ENCODE data around the gene HBP1.
A peak's percentile ranks its signal among the peaks of the same experiment; 100 is the strongest.

HBP1 gene

DNA sequence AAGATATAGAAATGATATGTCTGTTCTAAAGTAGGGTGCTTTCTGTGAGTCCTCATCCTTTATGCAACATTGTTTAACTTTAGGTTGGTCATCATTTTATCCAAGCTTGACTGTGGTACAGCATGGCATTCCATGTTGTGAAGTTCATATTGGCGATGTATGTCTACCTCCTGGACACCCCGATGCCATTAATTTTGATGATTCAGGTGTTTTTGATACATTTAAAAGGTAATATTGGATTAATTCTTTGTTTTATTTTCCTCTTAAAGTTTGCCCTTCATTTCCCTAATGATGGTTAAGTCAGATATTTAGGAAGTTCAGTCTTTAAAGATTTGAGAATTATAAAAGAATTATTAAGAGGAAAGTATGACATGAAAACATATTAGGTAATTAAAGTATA, 21.3 kb downstream of the HBP1 start:
- DNase-seq (ENCODE audit: low read depth, low spot score): no peak
- in situ Hi-C loops (cut with HindIII; ENCODE audit: low sequenced_read_pairs): no loop called here
- H3K4me3 ChIP-seq (ENCODE audit: low read depth, low read length): no peak overlapping the region
- TF ChIP-seq, protein P1, sequence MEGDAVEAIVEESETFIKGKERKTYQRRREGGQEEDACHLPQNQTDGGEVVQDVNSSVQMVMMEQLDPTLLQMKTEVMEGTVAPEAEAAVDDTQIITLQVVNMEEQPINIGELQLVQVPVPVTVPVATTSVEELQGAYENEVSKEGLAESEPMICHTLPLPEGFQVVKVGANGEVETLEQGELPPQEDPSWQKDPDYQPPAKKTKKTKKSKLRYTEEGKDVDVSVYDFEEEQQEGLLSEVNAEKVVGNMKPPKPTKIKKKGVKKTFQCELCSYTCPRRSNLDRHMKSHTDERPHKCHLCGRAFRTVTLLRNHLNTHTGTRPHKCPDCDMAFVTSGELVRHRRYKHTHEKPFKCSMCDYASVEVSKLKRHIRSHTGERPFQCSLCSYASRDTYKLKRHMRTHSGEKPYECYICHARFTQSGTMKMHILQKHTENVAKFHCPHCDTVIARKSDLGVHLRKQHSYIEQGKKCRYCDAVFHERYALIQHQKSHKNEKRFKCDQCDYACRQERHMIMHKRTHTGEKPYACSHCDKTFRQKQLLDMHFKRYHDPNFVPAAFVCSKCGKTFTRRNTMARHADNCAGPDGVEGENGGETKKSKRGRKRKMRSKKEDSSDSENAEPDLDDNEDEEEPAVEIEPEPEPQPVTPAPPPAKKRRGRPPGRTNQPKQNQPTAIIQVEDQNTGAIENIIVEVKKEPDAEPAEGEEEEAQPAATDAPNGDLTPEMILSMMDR (IDR thresholded peaks at IDR 0.05; ENCODE audit: low read depth, low read length): no peak

DNA sequence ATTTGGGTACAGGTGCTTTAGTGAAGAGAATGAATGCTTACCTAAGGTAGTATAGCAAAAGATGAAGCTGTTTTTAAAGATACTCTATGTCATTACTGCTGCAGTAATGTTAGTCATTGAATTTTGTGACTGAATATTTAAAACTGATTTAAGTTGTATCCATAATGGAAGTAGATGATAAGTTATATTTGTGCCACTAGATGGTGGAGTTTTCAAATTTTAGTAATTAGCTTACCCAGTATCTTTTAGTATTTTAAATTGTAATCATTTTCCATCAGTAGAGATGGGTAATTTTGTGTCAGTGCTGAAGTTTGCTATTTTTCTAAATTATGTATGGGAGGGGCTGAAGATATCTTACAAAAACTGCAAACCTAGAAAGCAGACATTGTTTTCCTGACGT, 25.2 kb downstream of the HBP1 start:
- in situ Hi-C loops (cut with HindIII; ENCODE audit: low sequenced_read_pairs): no loop called here
- no peak for DNase-seq (ENCODE audit: low read depth, low spot score)
- TF ChIP-seq, protein P1 (IDR thresholded peaks at IDR 0.05; ENCODE audit: low read depth, low read length): no peak
- H3K4me3 ChIP-seq (ENCODE audit: low read depth, low read length): no peak overlapping the region

DNA sequence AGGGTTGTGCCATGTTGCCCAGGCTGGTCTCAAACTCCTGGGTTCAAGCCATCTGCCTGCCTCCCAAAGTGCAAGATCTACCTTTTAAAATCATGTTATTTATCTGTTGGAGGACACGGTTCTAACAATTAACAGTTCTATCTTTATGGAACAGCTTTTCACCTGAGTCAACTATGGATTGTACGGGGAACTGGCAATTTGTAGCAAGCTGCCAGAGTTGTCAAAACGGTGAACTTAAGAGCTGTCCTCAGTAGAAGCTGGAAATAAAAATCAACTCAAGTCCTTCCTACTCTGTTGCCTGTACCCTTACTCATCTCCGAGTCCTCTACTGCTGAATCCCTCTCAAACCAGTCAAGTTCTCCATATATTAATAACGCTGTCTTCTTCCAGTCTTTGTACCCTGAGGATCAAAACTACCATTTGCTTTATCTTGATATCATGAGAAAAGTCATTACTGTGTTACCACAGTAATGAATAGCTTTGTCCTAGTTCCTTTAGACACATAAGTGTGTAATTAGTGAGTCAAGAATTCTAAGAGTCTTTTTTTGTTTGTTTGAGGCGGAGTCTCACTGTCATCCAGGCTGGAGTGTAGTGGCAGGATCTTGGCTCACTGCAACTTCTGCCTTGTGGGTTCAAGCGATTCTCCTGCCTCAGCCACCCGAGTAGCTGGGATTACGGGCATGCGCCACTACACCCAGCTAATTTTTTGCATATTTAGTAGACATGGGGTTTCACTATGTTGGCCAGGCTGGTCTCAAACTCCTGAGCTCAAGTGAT, 28.2 kb downstream of the HBP1 start:
- H3K4me3 ChIP-seq (ENCODE audit: low read depth, low read length): no peak overlapping the region
- in situ Hi-C loops (cut with HindIII; ENCODE audit: low sequenced_read_pairs): no loop called here
- TF ChIP-seq, protein P1 (IDR thresholded peaks at IDR 0.05; ENCODE audit: low read depth, low read length): no peak
- DNase-seq (ENCODE audit: low read depth, low spot score): no peak

DNA sequence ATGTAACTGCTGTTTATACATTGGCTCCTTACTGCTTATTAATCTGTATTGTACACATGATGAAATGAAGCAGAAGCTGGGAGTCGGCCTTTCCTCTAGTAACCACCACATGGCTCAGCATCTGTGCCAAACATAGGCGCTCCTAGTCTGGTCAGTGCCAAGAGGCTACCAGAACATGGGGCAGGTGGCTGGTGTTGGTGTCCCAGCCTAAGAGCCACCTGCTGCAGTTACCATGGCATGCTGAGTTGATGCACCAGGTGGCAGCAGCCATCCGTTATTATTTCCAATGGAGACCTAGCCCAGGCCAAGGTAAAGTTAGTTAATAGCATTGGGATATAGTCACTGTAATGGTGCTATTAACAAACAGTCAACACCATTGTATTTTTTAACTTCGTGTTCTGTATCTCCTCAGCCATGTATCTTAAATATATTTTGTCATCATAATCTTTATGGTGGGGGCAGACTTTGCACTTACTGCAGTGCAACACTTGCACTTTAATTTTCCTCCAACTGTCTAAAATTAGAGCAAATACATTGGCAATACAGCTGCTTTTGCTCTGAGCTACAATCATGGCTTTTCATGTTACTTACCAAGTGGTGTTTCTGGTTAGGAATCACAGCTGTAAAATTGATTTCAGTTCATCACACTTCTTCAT, 33.1 kb downstream of the HBP1 start:
- H3K4me3 ChIP-seq (ENCODE audit: low read depth, low read length): no peak overlapping the region
- peak; percentile 33 for DNase-seq (ENCODE audit: low read depth, low spot score)
- TF ChIP-seq, protein P1 (IDR thresholded peaks at IDR 0.05; ENCODE audit: low read depth, low read length): peak; percentile 58
- in situ Hi-C loops (cut with HindIII; ENCODE audit: low sequenced_read_pairs): no loop called here

DNA sequence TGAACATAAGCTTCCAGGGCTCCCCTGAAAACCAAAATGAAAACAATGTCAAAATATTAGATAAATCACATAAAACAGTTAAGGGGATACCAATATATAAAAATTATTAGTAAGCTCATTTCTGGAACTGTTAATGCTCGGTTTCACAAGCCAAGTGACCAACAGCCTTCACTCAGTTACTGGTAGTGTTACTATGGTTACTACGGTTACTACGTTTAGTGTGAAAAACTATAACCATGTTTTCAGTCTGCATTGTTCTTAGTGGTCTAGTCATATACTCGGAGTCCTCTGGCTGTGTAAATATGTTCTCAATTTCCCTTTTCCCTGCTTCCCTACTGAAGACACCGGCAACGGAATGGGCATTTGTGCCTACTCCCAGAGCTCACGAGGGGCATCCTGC, 34.8 kb downstream of the HBP1 start:
- TF ChIP-seq, protein P1 (IDR thresholded peaks at IDR 0.05; ENCODE audit: low read depth, low read length): no peak
- in situ Hi-C loops (cut with HindIII; ENCODE audit: low sequenced_read_pairs): no loop called here
- no peak overlapping the region for H3K4me3 ChIP-seq (ENCODE audit: low read depth, low read length)
- DNase-seq (ENCODE audit: low read depth, low spot score): no peak

DNA sequence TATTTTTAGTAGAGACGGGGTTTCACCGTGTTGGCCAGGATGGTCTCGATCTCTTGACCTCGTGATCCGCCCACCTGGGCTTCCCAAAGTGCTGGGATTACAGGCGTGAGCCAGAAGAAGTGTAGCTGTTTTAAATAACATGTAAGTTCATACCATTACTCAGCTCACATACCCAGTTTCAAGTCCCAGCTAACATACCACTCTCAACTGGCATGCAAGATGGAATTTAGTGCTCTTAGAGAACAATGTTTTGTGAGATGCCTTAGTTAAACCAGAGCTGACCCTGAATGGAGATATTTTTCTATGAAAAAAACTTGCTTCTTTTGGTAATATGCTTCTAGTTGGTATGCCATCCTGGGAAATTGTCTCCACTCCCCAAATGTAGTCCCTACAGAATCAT, 37.3 kb downstream of the HBP1 start:
- TF ChIP-seq, protein P1 (IDR thresholded peaks at IDR 0.05; ENCODE audit: low read depth, low read length): no peak
- no peak overlapping the region for H3K4me3 ChIP-seq (ENCODE audit: low read depth, low read length)
- in situ Hi-C loops (cut with HindIII; ENCODE audit: low sequenced_read_pairs): no loop called here
- no peak for DNase-seq (ENCODE audit: low read depth, low spot score)
